Right renal pelvis (tissue), 4 donors: ENCODE data around the gene DNMT3B. TPM values are rescaled to one million over a fixed set of nuclear protein-coding genes. Genes with fewer than 3 reads are reported as not detected.

Experiments used
- DNase-seq, 4 donors: peaks; one replicate each; pipeline ENCODE4 v3.0.0-alpha.2; 2013; ENCODE audit warnings: low read depth in 4 of 4, low spot score in 3 of 4, missing footprints in 1 of 4
- polyA plus RNA-seq, 4 donors: library from polyadenylated mRNA; unstranded; fragments of 120-200 nt; gene quantifications; one replicate each; pipeline ENCODE4 v1.2.1, GENCODE V29; 2013; ENCODE audit not compliant: insufficient read length in 4 of 4

DNMT3B gene
- polyA plus RNA-seq, 4 donors = 7.2 to 7.6 (median 7.4) TPM

- no peak for DNase-seq
Measured at GRCh38 chr20:32849577-32849976, 87.4 kb downstream of the DNMT3B start.

- DNase-seq = no peak
Measured at GRCh38 chr20:32855387-32855786, 93.2 kb downstream of the DNMT3B start.

- DNase-seq = no peak
Measured at GRCh38 chr20:32858189-32858588, 96.0 kb downstream of the DNMT3B start.

Other genes starting within 250 kb of the DNMT3B start
- gene NOL4L, start 177.1 kb upstream of the DNMT3B start, polyA plus RNA-seq = 10 to 100 TPM; 47.1 to 62.0 (median 51.7) TPM
- gene C20orf203, start 88.4 kb upstream of the DNMT3B start, polyA plus RNA-seq = under 1 TPM; 0.15 to 0.27 (median 0.22) TPM
- 10 to 100 TPM; 73.7 to 77.8 (median 74.8) TPM for gene COMMD7, start 18.9 kb upstream of the DNMT3B start, polyA plus RNA-seq
- gene MAPRE1, start 57.6 kb downstream of the DNMT3B start, polyA plus RNA-seq = 100 to 1,000 TPM; 112 to 134 (median 119) TPM
- gene EFCAB8, start 96.5 kb downstream of the DNMT3B start, polyA plus RNA-seq = under 1 TPM in 3 of 4 donors, not detected in 1; 0.06 to 0.09 (median 0.07) TPM
- gene SUN5, start 242.0 kb downstream of the DNMT3B start, polyA plus RNA-seq = not detected
- not detected for gene BPIFB2, start 245.3 kb downstream of the DNMT3B start, polyA plus RNA-seq